Uterus (tissue), 2 donors: ENCODE results near the gene TMEM178B.

Source experiments
- POLR2A ChIP-seq, 2 donors: fragments of 450-650 bp; IDR thresholded peaks; one replicate each; pipeline ENCODE4 v1.6.1; 2016; ENCODE audit warnings: antibody characterized with exemption in 2 of 2, mild to moderate bottlenecking in 1 of 2, moderate library complexity in 1 of 2
- TF ChIP-seq, protein P1 (sequence below), 4 experiments: fragments of 200-600 bp in 2 of 4; fragments of 450-650 bp in 2 of 4; sonication (generic) in 2 of 4; IDR thresholded peaks; one replicate each; pipeline ENCODE4 v1.5.1; 2016 to 2019; ENCODE audit warnings: antibody characterized with exemption in 4 of 4, mild to moderate bottlenecking in 2 of 4, moderate library complexity in 1 of 4

DNA sequence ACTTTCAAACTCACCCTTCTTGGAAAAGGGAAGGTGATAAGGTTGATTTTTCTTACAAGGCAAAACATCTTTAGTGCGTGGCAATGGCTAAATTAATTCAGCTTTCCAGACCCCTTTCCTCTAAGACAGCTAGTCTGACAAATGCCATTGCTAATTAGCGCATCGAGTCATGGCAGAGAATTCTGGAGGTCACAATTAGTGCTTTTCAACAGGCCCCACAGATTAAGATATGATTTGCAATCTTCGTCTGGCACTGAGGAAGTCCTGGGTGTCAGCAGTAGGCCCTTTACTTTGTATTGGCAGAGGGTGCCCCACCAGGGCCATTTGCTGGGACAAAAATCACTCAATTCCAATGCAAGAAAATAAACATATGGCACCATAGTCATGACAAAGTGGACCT, 288.1 kb downstream of the TMEM178B start:
- TF ChIP-seq, protein P1, sequence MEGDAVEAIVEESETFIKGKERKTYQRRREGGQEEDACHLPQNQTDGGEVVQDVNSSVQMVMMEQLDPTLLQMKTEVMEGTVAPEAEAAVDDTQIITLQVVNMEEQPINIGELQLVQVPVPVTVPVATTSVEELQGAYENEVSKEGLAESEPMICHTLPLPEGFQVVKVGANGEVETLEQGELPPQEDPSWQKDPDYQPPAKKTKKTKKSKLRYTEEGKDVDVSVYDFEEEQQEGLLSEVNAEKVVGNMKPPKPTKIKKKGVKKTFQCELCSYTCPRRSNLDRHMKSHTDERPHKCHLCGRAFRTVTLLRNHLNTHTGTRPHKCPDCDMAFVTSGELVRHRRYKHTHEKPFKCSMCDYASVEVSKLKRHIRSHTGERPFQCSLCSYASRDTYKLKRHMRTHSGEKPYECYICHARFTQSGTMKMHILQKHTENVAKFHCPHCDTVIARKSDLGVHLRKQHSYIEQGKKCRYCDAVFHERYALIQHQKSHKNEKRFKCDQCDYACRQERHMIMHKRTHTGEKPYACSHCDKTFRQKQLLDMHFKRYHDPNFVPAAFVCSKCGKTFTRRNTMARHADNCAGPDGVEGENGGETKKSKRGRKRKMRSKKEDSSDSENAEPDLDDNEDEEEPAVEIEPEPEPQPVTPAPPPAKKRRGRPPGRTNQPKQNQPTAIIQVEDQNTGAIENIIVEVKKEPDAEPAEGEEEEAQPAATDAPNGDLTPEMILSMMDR (IDR thresholded peaks at IDR 0.05): no peak
- no peak for TF ChIP-seq POLR2A (IDR thresholded peaks at IDR 0.05)
